Activated CD4-positive, alpha-beta T cell treated with anti-CD3 and anti-CD28 coated beads, Interleukin-2, amount 10 ng/mL, durations not matched to agents 24 days and 14 days (primary cell): ENCODE results near the gene P2RY6. TPM values are rescaled to one million over a fixed set of nuclear protein-coding genes. Genes with fewer than 3 reads are reported as not detected.

Experiments
- DNase-seq: peaks from one replicate; pipeline ENCODE4 v3.0.0; 2022
- H3K27ac Mint-ChIP-seq: one replicate; pipeline ENCODE4 v1.8.0; 2022; ENCODE audit warnings: mild to moderate bottlenecking, mixed read lengths
- H3K27me3 Mint-ChIP-seq: one replicate; pipeline ENCODE4 v1.8.0; 2022; ENCODE audit warnings: mixed read lengths
- H3K36me3 Mint-ChIP-seq: one replicate; pipeline ENCODE4 v1.8.0; 2022; ENCODE audit warnings: low read depth, mild to moderate bottlenecking, mixed read lengths
- H3K4me1 Mint-ChIP-seq: one replicate; pipeline ENCODE4 v1.8.0; 2021; ENCODE audit warnings: mixed read lengths
- H3K4me3 Mint-ChIP-seq: one replicate; pipeline ENCODE4 v1.8.0; 2022; ENCODE audit warnings: mild to moderate bottlenecking, moderate library complexity, mixed read lengths
- H3K9me3 Mint-ChIP-seq: one replicate; pipeline ENCODE4 v1.8.0; 2021; ENCODE audit warnings: mixed read lengths
- intact Hi-C: fragments of 100-400 bp; cut with micrococcal nuclease; formaldehyde crosslinking; loops from one replicate; pipeline ENCODE4 v1.15.1; 2023
- total RNA-seq: library from RNA; stranded (reverse); gene quantifications from 2 replicates; pipeline ENCODE4 v1.2.3, GENCODE V29; 2022

The P2RY6 gene
- total RNA-seq, 1 donor from 2014 or later: not detected

DNA sequence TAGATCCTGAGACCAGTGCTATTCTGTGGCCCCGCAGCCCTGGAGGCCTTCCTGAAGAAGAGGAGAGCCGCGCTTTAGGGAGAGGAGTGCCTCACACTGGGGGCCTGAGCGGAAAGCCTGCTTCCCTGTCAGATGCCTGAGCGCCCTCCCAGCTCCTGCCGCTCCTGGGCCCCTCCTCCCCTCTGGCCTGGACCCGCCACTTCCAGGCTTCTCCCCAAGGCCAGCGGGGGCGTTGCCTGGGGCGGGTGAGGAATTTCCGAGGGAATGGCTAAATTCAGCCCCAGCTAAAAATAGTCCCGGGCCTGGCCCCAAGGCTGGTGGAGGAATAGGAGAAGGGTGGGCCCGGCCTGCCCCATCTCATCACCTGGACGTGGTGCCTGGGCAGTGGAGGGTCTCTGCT is 51.3 kb downstream of the P2RY6 start:
- no peak for DNase-seq
- intact Hi-C loops: no loop called here
- Mint-ChIP-seq H3K9me3 (no peaks in the 10 kb centered on the region), H3K27me3 (no peaks in the 10 kb centered on the region), H3K27ac (no peak overlapping the region), H3K4me1 (no peaks in the 10 kb centered on the region), H3K4me3 (no peak overlapping the region), H3K36me3 (no peaks in the 10 kb centered on the region)

DNA sequence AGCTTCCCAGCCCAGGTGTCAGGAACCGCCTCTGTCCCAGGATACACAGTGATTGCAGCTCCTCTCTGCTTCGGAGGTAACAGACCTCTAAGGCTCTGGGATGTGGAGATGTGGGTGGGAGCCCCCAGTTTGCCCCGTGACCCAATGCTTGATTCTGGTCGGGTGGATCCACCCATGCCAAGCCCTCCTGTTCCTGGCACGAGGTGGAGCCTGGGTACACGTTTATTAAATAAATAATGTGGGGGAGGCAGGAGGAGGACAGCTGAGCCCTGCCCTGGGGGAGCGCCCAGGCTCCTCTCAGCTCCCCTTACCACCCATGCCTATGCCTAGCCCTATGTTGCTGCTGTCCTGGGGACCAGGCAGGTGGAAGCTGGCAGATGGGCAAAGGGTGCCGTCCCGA is 52.0 kb downstream of the P2RY6 start:
- H3K4me3 Mint-ChIP-seq: no peak overlapping the region
- no peaks in the 10 kb centered on the region for H3K4me1 Mint-ChIP-seq
- H3K27me3 Mint-ChIP-seq: peaks cover 2% of the 10 kb centered on the region
- no peaks in the 10 kb centered on the region for H3K36me3 Mint-ChIP-seq
- intact Hi-C loops: no loop called here
- H3K9me3 Mint-ChIP-seq: no peaks in the 10 kb centered on the region
- no peak overlapping the region for H3K27ac Mint-ChIP-seq
- DNase-seq: no peak

GRCh38 chr11:73324665-73325035 is 52.5 kb downstream of the P2RY6 start:
- Mint-ChIP-seq H3K36me3 (no peaks in the 10 kb centered on the region), H3K4me3 (no peak overlapping the region), H3K9me3 (no peaks in the 10 kb centered on the region), H3K27me3 (peaks cover 2% of the 10 kb centered on the region), H3K27ac (no peak overlapping the region), H3K4me1 (no peaks in the 10 kb centered on the region)
- no peak for DNase-seq
- intact Hi-C loops: no loop called here

- DNase-seq: no peak
- H3K4me3 Mint-ChIP-seq: no peak overlapping the region
- H3K27ac Mint-ChIP-seq: no peak overlapping the region
- no peaks in the 10 kb centered on the region for H3K36me3 Mint-ChIP-seq
- intact Hi-C loops: no loop called here
- H3K4me1 Mint-ChIP-seq: no peaks in the 10 kb centered on the region
- H3K9me3 Mint-ChIP-seq: no peaks in the 10 kb centered on the region
- peaks cover 2% of the 10 kb centered on the region for H3K27me3 Mint-ChIP-seq
Observed at GRCh38 chr11:73325036-73325981, 53.2 kb downstream of the P2RY6 start.

DNA sequence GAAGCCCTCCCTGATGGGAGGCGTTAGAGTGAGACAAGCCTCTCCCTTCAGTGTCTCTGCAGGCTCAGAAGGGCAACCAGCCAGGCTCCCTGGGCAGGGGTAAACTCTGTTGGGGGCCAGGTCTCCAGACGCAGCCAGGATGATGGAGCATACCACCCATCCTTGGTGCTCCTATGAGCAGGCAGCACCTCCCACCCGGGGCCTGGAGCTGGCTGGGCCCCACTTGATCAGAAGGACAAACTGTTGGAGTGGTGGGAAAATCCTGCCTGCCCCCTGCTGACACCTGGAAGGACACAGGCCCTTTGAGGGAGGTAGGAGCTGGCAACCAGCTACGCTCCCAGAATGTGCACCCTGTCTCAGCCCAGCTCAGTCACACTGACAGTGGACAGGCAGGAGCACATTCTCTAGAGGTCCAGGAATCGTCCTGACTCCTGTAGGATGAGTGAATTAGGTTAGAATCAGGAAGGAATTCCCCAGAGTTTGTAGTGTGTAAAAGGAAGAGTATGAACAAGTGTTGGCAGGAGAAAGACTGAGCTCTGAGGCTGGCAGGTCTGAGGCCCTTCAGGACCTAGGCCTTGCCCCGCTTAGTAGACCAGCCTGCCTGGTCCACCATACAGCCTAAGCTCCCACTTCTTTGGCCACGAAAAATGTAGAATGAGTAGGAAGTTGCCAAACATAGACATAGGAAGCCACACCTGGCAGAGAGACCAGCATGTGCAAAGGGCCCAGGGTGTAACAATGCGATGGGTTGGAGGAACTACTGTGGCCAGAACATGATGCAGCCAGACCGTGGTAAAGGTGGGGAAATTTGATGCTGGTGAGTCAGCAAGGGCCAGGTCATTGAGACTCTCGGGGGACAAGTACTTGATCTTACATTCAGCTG is 55.0 kb downstream of the P2RY6 start:
- peaks cover 4% of the 10 kb centered on the region for H3K27me3 Mint-ChIP-seq
- no peaks in the 10 kb centered on the region for H3K9me3 Mint-ChIP-seq
- H3K27ac Mint-ChIP-seq: no peak overlapping the region
- no peaks in the 10 kb centered on the region for H3K4me1 Mint-ChIP-seq
- intact Hi-C loops: no loop called here
- H3K36me3 Mint-ChIP-seq: no peaks in the 10 kb centered on the region
- no peak for DNase-seq
- H3K4me3 Mint-ChIP-seq: no peak overlapping the region

DNA sequence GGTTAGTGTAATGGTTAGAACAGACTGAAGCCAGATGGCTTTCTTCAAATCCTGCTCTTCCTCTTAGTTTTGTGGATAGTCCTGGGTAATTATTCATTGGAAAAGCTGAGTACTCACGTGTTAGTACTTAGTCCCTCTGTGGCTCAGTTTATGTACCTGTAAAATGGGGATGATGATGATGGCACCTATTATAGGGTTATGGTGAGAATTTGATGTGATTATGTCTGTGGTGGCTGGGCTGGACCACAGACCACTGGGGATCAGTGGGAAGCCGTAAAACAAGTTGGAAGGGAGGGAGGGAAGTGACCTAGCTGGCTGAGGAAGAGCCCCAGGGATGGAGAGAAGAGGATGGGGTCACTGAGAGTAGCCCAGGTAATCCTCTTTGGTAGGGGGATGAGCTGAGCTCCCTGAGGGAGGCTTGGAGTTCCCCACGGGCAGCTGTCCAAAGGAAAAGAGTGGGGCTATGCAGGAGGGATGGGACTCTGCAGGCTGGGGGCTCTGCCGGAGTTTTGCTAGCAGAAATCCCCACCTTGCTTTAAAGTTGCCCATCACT is 55.8 kb downstream of the P2RY6 start:
- intact Hi-C loops: no loop called here
- no peak for DNase-seq
- Mint-ChIP-seq H3K27me3 (peaks cover 4% of the 10 kb centered on the region), H3K4me1 (no peaks in the 10 kb centered on the region), H3K4me3 (no peak overlapping the region), H3K9me3 (no peaks in the 10 kb centered on the region), H3K36me3 (no peaks in the 10 kb centered on the region), H3K27ac (no peak overlapping the region)

DNA sequence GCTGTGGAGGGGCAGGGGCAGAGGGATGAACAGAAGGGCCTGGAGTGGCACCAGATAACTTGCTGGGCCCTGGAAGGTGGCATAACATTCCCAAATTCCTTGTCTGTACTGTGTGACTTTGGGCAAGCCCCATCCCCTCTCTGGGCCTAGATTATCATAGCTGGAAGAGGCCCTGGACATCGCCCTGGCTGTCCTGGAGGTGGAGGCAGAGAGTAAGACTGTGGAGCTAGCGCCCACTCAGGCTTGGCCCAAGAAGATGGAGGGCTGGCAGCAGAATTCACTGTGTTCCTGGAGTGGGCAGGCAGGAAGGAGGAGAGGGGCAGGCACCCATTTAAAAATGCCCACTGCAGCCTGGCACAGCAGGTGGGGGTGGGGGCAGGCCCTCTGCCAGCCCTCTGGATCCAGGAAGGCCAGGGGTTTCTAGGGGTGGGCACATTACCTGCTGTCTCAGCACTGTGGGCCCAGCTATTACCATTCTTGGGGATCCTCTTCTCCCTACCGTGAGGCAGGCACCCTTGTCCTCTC is 58.5 kb downstream of the P2RY6 start:
- intact Hi-C loops: no loop called here
- H3K4me1 Mint-ChIP-seq: no peaks in the 10 kb centered on the region
- H3K9me3 Mint-ChIP-seq: no peaks in the 10 kb centered on the region
- no peak for DNase-seq
- H3K36me3 Mint-ChIP-seq: no peaks in the 10 kb centered on the region
- no peak overlapping the region for H3K27ac Mint-ChIP-seq
- peaks cover 4% of the 10 kb centered on the region for H3K27me3 Mint-ChIP-seq
- H3K4me3 Mint-ChIP-seq: no peak overlapping the region

DNA sequence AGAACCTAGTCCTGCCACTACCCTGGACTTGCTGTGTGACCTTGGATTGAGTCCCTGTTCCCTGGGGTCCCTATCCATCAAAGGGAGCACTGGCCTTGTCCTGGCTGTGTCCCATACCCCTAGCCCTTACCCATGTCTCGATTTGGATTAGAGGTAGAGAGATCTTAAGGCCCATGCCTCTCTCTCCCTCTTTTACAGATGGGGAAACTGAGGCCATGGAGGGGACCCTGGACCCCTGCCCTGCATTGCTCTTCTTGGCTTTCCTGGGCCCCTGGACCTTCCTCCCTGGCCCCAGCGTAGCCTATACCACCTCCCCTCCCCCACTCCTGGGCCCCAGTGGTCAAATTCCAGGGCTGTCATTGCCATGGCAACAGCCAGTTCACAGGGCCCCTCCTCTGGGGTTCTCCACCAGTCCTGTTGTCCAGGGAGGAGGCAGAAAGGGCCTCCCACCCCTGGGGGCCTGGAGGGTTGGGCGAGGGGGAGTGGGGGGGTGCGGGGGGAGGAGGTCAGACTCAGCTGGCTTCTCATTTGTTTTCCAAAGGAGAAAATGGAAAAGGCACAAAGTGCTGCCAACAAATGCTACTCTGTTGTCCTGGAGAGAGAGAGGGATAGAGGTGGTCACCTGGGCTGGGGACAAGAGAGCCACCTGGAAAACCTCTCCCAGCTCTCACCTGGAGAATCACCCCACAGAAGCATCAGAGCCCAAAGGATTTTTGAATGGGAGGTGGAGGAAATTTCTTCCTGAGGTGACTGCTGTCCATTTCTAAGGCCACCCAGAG is 59.2 kb downstream of the P2RY6 start:
- no peaks in the 10 kb centered on the region for H3K36me3 Mint-ChIP-seq
- no peaks in the 10 kb centered on the region for H3K4me1 Mint-ChIP-seq
- H3K27ac Mint-ChIP-seq: no peak overlapping the region

GRCh38 chr11:73333173-73333572 is 61.0 kb downstream of the P2RY6 start:
- intact Hi-C loops: no loop called here
- peaks cover 9% of the 10 kb centered on the region for H3K27me3 Mint-ChIP-seq
- no peak overlapping the region for H3K4me3 Mint-ChIP-seq
- H3K36me3 Mint-ChIP-seq: no peaks in the 10 kb centered on the region
- H3K27ac Mint-ChIP-seq: no peak overlapping the region
- no peaks in the 10 kb centered on the region for H3K9me3 Mint-ChIP-seq
- H3K4me1 Mint-ChIP-seq: no peaks in the 10 kb centered on the region
- DNase-seq: no peak

More for the DNA sequence above, 59.2 kb downstream of the P2RY6 start:
- peaks cover 4% of the 10 kb centered on the region for H3K27me3 Mint-ChIP-seq
- intact Hi-C loops: no loop called here
- no peak overlapping the region for H3K4me3 Mint-ChIP-seq
- H3K9me3 Mint-ChIP-seq: no peaks in the 10 kb centered on the region
- no peak for DNase-seq

- Mint-ChIP-seq H3K9me3 (no peaks in the 10 kb centered on the region), H3K4me1 (no peaks in the 10 kb centered on the region), H3K4me3 (no peak overlapping the region), H3K36me3 (no peaks in the 10 kb centered on the region), H3K27ac (no peak overlapping the region), H3K27me3 (peaks cover 7% of the 10 kb centered on the region)
- DNase-seq: no peak
- intact Hi-C loops: no loop called here
Observed at GRCh38 chr11:73333640-73334383, 61.7 kb downstream of the P2RY6 start.

DNA sequence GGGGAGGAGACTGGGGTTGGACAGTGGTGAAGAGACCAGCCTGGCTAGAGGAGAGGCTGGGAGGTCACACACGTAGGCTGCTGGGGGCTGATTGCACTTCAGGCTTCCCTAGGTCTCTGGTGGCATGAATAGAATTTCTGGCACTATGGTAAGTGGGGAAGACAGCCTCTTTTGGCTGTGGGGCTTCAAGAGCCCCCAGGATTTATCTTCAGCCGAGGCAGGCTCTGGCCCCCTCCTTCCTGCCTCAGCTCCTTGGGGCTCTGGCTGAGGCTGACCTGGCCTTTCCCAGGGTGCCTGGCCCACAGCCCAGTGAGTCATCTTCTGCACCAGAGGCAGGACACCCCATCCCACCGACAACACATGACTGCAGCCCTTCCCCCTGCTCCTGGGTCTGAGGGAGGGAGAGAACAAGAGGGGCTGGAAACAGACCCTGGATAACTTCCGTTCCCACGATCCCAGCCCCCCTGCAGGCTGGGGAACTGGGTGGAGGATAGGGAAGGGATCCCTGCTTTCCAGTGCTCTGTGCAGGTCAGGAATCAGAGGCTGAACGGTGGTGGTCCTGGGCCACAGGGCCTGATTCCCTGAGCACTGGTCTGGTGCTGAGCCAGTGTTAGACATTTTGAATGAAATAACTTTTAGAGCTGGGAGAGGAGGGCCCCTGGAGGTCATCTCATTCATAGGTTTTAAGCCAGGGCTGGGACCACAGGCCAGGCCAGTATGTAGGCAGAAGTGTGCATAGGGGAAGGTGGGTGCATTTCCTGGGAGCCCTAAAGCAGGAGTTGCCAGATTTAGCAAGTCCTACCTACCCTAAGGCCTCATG is 62.5 kb downstream of the P2RY6 start:
- Mint-ChIP-seq H3K9me3 (no peaks in the 10 kb centered on the region), H3K27ac (no peak overlapping the region), H3K27me3 (peaks cover 7% of the 10 kb centered on the region), H3K4me3 (no peak overlapping the region), H3K36me3 (no peaks in the 10 kb centered on the region), H3K4me1 (no peaks in the 10 kb centered on the region)
- intact Hi-C loops: loop anchor here (1.0 kb wide), 2 partner anchors 27 to 39 kb away; no protein-coding TSS in a partner anchor
- DNase-seq: no peak
